ENCODE data around the gene NRXN2.

- TF ChIP-seq POLR2A (IDR thresholded peaks at IDR 0.05) (no peak), CTCF (IDR thresholded peaks at IDR 0.05) (no peak)
These were observed 121.2 kb downstream of the NRXN2 start for GRCh38 chr11:64601605-64602465.
